Measurements from ENCODE around the gene KCNQ4. TPM values are rescaled to one million over a fixed set of nuclear protein-coding genes. Genes with fewer than 3 reads are reported as not detected.

KCNQ4 gene
- total and polyA plus RNA-seq, 2 of the 4 experiments (the other 2 are of a cell fraction), result 0.07 TPM; not detected in 1

DNA sequence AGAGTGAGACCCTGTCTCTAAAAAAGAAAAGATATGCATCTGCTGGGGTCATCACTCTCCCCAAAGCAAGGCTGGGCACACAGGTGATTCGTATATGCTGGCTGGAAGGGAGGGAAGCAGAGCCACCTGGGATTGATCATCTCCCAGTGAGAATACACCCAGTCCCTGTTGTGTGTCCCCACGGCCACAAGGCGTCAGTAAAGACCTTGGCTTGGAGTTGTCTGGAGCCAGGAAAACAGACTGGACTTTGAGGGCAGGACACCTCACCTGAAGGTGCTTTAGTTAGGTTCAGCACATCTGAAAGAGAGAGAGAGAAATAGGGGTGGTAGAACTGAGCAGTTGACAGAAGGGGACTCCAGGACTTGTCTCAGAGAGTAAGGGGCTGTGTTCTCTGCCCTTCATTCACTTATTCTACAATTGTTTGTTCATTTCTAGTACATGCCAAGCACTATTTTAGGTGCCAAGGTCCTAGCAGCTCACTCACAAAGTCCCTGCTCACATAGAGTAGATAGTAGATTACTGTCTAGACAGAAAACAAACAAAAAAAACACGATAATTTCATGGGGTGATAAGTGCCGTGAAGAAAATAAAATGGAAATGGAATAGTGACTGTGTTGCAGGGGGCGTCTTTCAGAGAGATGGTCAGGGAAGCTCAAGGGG, 65.1 kb downstream of the KCNQ4 start:
- intact Hi-C loops (cut with micrococcal nuclease), result loop anchor here (1.0 to 5.0 kb wide), 3 partner anchors 104 to 274 kb away; no protein-coding TSS in a partner anchor
- no peak overlapping the region for H3K9ac ChIP-seq (ENCODE audit: low read depth, low read length)
- H3K79me1 ChIP-seq (ENCODE audit: low read depth in 1 of 2, low read length in 2 of 2), result no peaks in the 10 kb centered on the region
- H2BK20ac ChIP-seq (ENCODE audit: low read depth, low read length), result no peak overlapping the region
- peaks cover 2% of the 10 kb centered on the region; the same call in 1 of the 2 replicates for H3K27me3 ChIP-seq (ENCODE audit: control insufficient read depth, insufficient read depth, low read length)
- no peak overlapping the region for H3K4me2 ChIP-seq (ENCODE audit: low read depth, low read length)
- POLR2A ChIA-PET (ENCODE audit: unreplicated experiment), result no interaction called here
- TF ChIP-seq MXI1 (IDR thresholded peaks at IDR 0.05; ENCODE audit: borderline replicate concordance, low read depth, low read length) (no peak), RCOR1 (IDR thresholded peaks at IDR 0.05; ENCODE audit: insufficient replicate concordance, low read length) (no peak), SMC3 (IDR thresholded peaks at IDR 0.05; ENCODE audit: low read depth, low read length) (peak; percentile 96), RAD21 (IDR thresholded peaks at IDR 0.05; ENCODE audit: low read length) (peak; percentile 96), CHD1 (IDR thresholded peaks at IDR 0.05; ENCODE audit: low read depth, low read length) (no peak)
- TF ChIP-seq, protein P1, sequence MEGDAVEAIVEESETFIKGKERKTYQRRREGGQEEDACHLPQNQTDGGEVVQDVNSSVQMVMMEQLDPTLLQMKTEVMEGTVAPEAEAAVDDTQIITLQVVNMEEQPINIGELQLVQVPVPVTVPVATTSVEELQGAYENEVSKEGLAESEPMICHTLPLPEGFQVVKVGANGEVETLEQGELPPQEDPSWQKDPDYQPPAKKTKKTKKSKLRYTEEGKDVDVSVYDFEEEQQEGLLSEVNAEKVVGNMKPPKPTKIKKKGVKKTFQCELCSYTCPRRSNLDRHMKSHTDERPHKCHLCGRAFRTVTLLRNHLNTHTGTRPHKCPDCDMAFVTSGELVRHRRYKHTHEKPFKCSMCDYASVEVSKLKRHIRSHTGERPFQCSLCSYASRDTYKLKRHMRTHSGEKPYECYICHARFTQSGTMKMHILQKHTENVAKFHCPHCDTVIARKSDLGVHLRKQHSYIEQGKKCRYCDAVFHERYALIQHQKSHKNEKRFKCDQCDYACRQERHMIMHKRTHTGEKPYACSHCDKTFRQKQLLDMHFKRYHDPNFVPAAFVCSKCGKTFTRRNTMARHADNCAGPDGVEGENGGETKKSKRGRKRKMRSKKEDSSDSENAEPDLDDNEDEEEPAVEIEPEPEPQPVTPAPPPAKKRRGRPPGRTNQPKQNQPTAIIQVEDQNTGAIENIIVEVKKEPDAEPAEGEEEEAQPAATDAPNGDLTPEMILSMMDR (conservative IDR thresholded peaks at IDR 0.05; ENCODE audit: low read depth, low read length), result peak; percentile 92
- TF ChIP-seq, protein P2, sequence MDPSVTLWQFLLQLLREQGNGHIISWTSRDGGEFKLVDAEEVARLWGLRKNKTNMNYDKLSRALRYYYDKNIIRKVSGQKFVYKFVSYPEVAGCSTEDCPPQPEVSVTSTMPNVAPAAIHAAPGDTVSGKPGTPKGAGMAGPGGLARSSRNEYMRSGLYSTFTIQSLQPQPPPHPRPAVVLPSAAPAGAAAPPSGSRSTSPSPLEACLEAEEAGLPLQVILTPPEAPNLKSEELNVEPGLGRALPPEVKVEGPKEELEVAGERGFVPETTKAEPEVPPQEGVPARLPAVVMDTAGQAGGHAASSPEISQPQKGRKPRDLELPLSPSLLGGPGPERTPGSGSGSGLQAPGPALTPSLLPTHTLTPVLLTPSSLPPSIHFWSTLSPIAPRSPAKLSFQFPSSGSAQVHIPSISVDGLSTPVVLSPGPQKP (IDR thresholded peaks at IDR 0.05; ENCODE audit: borderline replicate concordance, low read depth, low read length), result no peak
- no peaks in the 10 kb centered on the region for H3K36me3 ChIP-seq (ENCODE audit: control insufficient read depth, insufficient read depth, low read length)
- H2AFZ ChIP-seq (replicated peaks; ENCODE audit: low read length, poor library complexity), result peak overlapping the region; percentile 59
- H3K14ac ChIP-seq (replicated peaks; ENCODE audit: low read depth, low read length), result no peak overlapping the region
- no peak overlapping the region for H2AK5ac ChIP-seq (ENCODE audit: low read depth, low read length)
- no peaks in the 10 kb centered on the region for H3K4me1 ChIP-seq (ENCODE audit: control insufficient read depth, insufficient read depth, low read length)
- no peak overlapping the region for H3K18ac ChIP-seq (ENCODE audit: low read depth, low read length)
- dilution Hi-C loops (cut with HindIII; ENCODE audit: low sequenced_read_pairs, unreplicated experiment), result no loop called here
- BruUV-seq (replicated peaks), result no TSS peak
- no peak overlapping the region for H4K8ac ChIP-seq (ENCODE audit: low read depth in 2 of 2, low read length in 2 of 2)
- H2BK15ac ChIP-seq (ENCODE audit: low read depth, low read length), result no peak overlapping the region
- DNase-seq, result peak; percentile 68
- H2BK120ac ChIP-seq (ENCODE audit: low read depth, low read length), result no peak overlapping the region
- no peaks in the 10 kb centered on the region for H3K9me1 ChIP-seq (ENCODE audit: insufficient read depth, low read length)
- no peak overlapping the region for H2BK5ac ChIP-seq (ENCODE audit: low read depth, low read length, poor library complexity, severe bottlenecking)
- peak overlapping the region; percentile 56 for H2AK9ac ChIP-seq (replicated peaks; ENCODE audit: low read depth, low read length, poor library complexity)
- no peak overlapping the region for H3K23ac ChIP-seq (ENCODE audit: low read depth, low read length)
- in situ Hi-C loops (cut with MboI; ENCODE audit: low sequenced_read_pairs), result loop anchor here (5.0 to 10.0 kb wide), 2 partner anchors 104 to 224 kb away; no protein-coding TSS in a partner anchor
- no peak overlapping the region for H4K5ac ChIP-seq (ENCODE audit: low read depth, low read length)
- H3K4me3 ChIP-seq (ENCODE audit: insufficient read depth, low read depth, low read length), result no peak overlapping the region
- 100% methylated on average over 2 of the region's 6 CpGs; no CpG with 5 or more reads in 1 of the 2 experiments for WGBS, 2 experiments (ENCODE audit: extremely low coverage in 2 of 2, insufficient read length in 1 of 2)
- no peak overlapping the region for H4K91ac ChIP-seq (ENCODE audit: insufficient read depth, low read depth, low read length)
- no peak overlapping the region for H3K4ac ChIP-seq (ENCODE audit: low read depth, low read length)
- CTCF ChIA-PET, result interaction anchor here (0.6 to 3.1 kb wide), 8 partner anchors 10 to 236 kb away, joined by 3 to 30 read pairs (median 4); no protein-coding TSS in a partner anchor
- H3K56ac ChIP-seq (ENCODE audit: extremely low read depth, insufficient read depth, low read length), result no peak overlapping the region; the same call in 1 of the 2 replicates
- ATAC-seq (ENCODE audit: low read depth), result peak; percentile 88
- H3K9me3 ChIP-seq (ENCODE audit: control insufficient read depth, insufficient read depth, low read length), result no peaks in the 10 kb centered on the region
- H3K27ac ChIP-seq (ENCODE audit: insufficient read depth, low read length), result no peak overlapping the region
- no peaks in the 10 kb centered on the region; the same call in 1 of the 2 replicates for H4K20me1 ChIP-seq (ENCODE audit: insufficient read depth, low read length)

Measured in IMR-90 (cell line).